Fibroblast of the conjunctiva (primary cell): ENCODE data around the gene MCTP2.

Source experiments
- DNase-seq: peaks from one replicate; pipeline ENCODE4 v3.0.0-alpha.2; 2010; ENCODE audit warnings: low read depth

Gene MCTP2

DNA sequence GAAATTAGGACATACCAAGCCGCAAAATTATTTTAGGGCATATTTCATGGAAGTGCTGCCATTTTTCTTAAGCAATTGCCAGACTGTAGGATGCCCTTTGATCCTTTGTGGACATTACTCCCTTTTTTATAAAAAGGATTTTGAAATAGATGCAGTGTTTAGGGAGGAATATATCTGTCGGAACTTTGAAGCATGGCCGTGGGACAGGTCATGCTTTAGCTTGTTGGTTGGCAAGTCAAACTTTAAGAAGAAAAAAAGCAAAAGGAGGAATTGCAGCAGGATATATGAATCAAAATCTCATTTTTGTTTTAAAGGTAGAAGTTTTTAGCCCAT lies 122.1 kb downstream of the MCTP2 start:
- no peak for DNase-seq

DNA sequence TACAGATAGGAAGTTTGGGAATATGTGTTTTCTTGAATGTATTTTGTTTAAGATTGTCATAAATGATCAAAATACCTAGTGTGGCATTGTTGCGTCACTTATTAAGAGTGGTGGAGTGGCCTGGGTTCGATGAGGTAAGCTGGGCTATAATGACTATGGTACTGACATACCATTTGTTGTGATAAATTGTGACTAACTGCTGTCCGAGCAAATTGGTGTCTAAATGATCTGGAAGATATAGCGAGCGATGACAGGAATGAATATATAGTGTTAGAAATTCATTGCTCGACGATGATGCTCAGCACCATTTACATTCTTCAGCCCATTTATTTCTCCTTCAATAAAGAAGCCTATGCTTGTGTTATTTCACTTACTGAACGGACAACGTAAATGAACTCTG lies 123.3 kb downstream of the MCTP2 start:
- DNase-seq, result no peak

- no peak for DNase-seq
Measured at GRCh38 chr15:94359716-94360115, 128.4 kb downstream of the MCTP2 start.

- no peak for DNase-seq
Measured at GRCh38 chr15:94360251-94360685, 128.9 kb downstream of the MCTP2 start.

- no peak for DNase-seq
Measured at GRCh38 chr15:94362385-94363092, 131.2 kb downstream of the MCTP2 start.

DNA sequence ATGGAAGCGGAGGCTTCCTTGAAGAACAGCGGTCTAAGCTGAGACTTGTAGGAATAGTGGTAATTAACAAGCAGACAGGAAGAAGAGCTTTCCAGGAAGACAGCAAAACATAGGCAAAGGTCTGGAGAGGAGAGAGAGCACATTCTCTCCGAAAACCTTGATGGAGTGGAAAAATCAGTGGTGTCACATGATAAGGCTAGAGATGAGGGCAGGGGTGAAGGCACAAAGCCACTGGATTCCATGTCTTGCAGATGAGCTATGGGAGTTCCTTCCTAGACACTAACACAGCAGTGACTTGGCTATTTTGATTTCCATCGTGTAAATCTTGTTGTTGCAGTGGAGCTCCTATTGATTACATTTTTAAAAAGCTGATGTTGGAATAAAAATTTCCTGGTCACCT lies 132.0 kb downstream of the MCTP2 start:
- no peak for DNase-seq

DNA sequence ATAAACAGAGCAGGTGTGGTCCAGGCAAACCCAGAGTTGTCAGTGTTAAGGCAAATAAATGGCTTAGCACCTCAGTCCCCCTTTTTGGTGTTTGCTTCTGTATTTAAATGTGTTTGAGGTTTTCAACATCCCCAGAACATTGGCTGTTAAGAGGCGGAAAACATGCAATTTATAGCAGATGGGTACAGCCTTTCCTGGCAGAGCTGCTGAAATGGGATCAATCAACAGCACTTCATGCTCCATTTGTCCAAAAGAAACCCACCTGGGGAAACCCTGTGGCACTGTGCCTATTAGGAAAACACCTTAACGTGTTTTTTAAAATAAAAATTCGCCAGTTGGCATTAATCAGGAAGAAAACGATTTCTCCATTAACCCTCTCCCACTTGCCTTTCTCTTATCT lies 135.4 kb downstream of the MCTP2 start:
- no peak for DNase-seq

DNA sequence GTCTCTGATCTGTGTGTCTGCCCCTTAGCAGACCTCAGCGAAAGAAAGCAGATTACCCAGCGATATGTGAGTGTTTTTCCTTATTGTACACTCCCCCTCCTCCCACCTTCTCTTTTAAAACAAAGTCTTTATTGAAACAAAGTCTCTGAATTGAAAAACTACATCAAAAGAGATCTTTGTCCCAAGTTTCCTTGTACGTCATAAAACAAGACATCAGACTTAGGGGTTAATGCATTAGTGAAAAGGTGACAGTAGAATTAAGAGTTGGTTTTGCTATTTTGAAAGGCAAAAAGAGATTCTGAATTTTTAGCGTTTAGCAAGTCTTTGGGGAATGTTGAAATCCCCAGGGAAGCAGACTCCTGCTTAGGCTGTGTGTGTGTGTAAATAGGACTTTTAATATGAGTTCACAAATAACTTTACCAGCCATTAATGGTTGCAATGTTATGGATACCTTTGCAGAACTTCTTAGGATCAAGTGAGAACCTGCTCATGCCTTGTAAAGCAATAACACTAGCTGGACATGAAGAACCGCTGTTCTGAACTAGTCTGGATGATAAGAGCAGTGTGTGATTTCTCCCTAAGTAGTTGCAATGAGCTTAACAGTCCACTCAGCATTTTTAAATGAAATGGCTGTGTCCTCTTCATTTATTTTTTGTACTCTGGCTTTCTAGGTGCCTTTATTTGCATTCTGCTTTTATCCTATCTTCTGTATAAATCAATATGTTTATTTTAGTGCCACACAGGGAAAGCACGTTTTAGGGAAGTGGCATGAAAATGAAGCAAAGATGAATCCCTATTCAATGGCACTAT lies 136.6 kb downstream of the MCTP2 start:
- no peak for DNase-seq

- DNase-seq, result no peak
Measured at GRCh38 chr15:94370206-94370935, 139.0 kb downstream of the MCTP2 start.

DNA sequence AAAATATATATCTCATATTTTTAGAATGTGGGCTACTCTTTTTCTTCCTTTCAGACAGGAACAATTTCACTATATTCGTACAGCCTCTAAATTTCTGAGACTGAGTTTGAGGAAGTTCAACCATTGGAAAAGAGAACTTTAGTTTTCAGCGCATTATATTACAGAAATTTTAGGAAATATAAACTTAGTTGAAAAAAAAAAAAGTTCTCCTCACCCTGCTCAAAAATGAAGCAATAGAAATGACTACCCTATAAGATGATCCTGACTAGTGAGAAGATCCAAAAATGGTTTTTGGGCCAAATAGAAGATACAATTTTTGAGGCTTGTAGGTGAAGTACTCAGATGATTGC lies 139.6 kb downstream of the MCTP2 start:
- DNase-seq, result no peak

GRCh38 chr15:94372821-94373220 lies 141.5 kb downstream of the MCTP2 start:
- DNase-seq, result no peak

DNA sequence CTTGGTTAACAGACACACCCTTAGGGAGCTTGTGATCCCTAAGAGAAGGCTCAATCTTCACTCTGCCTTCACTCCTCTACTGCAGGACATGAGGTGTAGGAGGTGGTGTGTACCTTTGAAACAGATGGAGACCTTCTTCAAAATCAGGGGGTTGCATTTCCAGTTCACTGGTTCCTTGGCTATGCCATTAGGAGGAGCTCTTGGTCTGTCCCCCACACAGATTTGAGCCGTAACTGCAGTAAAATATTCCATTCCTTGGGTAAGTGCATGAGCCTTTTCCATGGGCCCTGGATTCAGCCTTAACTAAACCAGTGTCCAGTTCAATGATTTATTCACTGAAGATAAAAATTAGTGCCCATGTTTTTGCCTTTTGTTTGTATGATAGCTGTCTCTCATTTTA lies 144.6 kb downstream of the MCTP2 start:
- no peak for DNase-seq

- DNase-seq, result no peak
Measured at GRCh38 chr15:94379986-94380385, 148.6 kb downstream of the MCTP2 start.

DNA sequence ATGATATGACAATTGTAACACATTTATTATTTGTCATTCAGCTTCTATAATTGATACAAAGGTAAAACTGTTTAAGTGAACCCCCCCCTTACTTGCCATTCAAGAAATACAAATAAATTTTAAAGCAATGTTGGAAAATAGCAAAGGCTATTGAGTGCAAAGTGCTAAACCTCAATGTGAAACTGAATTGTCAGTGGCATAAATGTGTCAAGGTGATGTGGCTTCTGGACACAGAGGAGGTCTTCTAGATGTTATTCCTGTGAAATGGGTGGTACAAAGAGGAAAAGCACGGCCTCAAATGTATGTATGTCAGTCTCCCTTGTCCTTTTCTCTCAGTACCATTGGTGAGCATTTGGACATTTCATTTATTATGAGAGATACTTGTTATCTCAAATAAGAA lies 149.4 kb downstream of the MCTP2 start:
- DNase-seq, result no peak

- no peak for DNase-seq
Measured at GRCh38 chr15:94381384-94381783, 150.0 kb downstream of the MCTP2 start.

DNA sequence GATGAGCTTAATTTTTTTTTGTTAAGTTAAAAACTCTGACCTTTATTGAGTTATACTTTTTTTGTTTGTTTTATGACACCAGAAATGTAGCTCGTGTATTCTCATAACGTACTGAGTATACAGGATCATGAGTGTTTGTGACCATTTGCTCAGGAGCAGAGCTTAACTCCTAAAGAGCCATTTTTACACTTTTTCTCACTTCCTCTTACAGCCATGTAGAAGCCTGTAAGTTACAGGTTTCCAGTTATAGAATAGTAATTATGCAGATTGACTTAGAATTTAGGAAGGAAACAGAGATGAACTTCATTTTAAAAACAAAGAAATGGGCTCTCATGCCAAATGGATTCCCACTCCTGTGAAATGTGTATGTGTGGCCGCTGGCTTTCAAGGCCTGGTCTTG lies 151.7 kb downstream of the MCTP2 start:
- no peak for DNase-seq

- no peak for DNase-seq
Measured at GRCh38 chr15:94383706-94384105, 152.3 kb downstream of the MCTP2 start.

GRCh38 chr15:94385441-94385840 lies 154.1 kb downstream of the MCTP2 start:
- DNase-seq, result no peak

DNA sequence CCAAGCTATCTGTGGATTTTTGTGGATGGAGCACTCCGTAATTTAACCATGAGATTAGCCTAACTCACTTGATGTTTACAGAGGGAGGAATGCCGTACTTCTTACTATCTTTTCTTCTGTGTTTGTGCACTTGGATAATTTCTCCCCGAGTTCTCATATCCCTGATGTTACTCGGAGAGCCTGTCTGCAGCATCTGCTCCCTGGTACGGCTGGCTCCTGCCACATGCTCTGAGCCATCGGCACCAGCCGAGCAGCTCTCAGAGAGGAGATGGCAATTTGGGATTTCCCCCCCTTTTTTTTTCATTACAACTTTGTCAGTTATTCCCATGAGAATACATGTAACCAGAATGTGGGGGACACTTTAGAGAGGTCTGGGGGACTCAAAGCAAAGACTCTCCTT lies 155.0 kb downstream of the MCTP2 start:
- DNase-seq, result no peak

DNA sequence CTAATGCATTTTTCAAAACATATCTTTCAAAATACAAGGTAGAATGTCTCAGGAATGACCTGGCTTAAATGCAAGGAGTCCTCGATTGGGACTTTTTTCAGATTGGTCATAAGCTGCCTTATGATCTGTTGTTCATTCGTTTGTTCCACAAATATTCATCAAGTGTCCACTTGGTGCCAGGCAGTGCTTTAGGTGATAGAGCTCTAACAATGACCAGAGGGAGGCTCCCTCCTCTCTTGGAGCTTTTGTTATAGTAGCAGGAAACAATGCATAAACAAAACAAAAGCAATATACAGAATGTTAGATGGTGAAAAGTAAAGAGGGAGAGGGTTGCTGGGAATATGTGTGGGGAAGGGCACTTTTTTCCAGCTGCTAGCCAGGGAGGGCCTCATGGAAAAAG lies 156.1 kb downstream of the MCTP2 start:
- DNase-seq, result no peak

- DNase-seq, result no peak
Measured at GRCh38 chr15:94387849-94388441, 156.6 kb downstream of the MCTP2 start.

DNA sequence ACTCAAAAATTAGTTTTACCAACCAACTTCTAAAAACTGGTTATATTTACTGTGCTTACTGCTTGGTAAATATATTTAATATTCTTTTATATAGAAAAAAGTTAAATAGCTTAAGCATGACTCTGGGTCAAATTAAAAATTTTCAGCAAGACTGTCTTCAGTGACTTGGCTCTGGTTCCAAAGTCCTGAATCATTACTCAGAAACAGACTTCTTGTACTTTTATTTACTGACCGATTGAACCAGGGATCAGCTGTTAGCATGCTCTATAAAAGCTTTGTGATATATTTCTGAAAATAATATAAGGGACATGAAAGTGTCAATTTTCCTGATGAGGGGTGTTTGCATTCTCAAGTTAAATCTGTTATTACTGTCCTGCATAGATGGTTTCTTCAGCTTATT lies 164.3 kb downstream of the MCTP2 start:
- DNase-seq, result no peak

DNA sequence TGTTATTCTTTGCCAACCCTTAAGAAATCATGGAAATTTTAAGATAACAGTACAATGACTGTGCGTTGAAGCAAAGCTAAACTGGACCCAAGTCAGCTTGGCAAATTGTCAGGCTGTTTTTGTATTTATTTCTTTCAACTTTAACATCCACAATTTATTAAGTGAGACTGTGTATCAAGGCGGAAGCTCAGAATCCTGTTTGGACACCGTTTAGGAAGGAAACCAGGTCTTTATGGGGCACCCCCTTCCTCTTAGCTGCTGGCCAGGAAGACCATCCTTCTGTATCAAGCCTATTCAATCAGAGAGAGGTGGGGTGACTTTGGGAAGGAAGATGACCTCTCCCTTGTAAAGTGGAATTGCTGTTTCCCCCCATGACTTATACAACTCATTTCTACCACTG lies 166.0 kb downstream of the MCTP2 start:
- DNase-seq, result no peak
